ENCODE measurements around the gene OR1F1. TPM values are rescaled to one million over a fixed set of nuclear protein-coding genes. Genes with fewer than 3 reads are reported as not detected.

OR1F1 gene
- total RNA-seq, 1 donor from 2014 or later: 0.32 TPM

DNA sequence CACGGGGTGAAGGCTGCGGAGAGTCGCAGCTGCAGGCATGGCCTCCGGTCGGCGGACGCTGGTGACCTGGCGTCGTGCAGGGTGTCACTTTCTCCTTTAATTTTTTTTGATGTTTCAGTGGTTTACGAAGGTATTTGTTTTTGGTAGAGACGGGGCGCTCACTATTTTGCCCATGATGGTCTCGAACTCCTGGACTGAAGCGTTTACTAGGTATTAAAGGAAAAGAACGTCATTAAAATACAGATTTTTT, 36.1 kb upstream of the OR1F1 start:
- Mint-ChIP-seq H3K9me3 (ENCODE audit: unreplicated experiment) (no peaks in the 10 kb centered on the region), H3K27ac (ENCODE audit: unreplicated experiment) (peak overlapping the region; percentile 73), H3K27me3 (ENCODE audit: low read depth, unreplicated experiment) (no peaks in the 10 kb centered on the region), H3K36me3 (ENCODE audit: low read depth, unreplicated experiment) (no peaks in the 10 kb centered on the region), H3K4me3 (ENCODE audit: unreplicated experiment) (peak overlapping the region; percentile 86), H3K4me1 (ENCODE audit: low read depth, unreplicated experiment) (no peaks in the 10 kb centered on the region)
- H3K79me2 ChIP-seq (ENCODE audit: insufficient read depth, low read length): no peaks in the 10 kb centered on the region
- no peaks in the 10 kb centered on the region for H3K9me3 ChIP-seq (ENCODE audit: insufficient read depth, low read depth, low read length)
- TF ChIP-seq EZH2 (IDR thresholded peaks at IDR 0.05; ENCODE audit: insufficient read depth, low read length): no peak
- TF ChIP-seq, protein P1, sequence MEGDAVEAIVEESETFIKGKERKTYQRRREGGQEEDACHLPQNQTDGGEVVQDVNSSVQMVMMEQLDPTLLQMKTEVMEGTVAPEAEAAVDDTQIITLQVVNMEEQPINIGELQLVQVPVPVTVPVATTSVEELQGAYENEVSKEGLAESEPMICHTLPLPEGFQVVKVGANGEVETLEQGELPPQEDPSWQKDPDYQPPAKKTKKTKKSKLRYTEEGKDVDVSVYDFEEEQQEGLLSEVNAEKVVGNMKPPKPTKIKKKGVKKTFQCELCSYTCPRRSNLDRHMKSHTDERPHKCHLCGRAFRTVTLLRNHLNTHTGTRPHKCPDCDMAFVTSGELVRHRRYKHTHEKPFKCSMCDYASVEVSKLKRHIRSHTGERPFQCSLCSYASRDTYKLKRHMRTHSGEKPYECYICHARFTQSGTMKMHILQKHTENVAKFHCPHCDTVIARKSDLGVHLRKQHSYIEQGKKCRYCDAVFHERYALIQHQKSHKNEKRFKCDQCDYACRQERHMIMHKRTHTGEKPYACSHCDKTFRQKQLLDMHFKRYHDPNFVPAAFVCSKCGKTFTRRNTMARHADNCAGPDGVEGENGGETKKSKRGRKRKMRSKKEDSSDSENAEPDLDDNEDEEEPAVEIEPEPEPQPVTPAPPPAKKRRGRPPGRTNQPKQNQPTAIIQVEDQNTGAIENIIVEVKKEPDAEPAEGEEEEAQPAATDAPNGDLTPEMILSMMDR (IDR thresholded peaks at IDR 0.05; ENCODE audit: insufficient read depth, low read depth, low read length): no peak
- H3K36me3 ChIP-seq (ENCODE audit: insufficient read depth, low read length): no peaks in the 10 kb centered on the region
- H3K4me3 ChIP-seq (ENCODE audit: insufficient read depth, low read depth, low read length): peak overlapping the region; percentile 67
- FAIRE-seq (no peak), DNase-seq (ENCODE audit: low read depth) (no peak)
- H4K20me1 ChIP-seq (ENCODE audit: insufficient read depth, low read length): peaks cover 4% of the 10 kb centered on the region
- no peak overlapping the region for H3K27ac ChIP-seq (ENCODE audit: low read depth, low read length)
- H3K4me2 ChIP-seq (ENCODE audit: low read length): peak overlapping the region; percentile 93
- no peaks in the 10 kb centered on the region for H3K27me3 ChIP-seq (ENCODE audit: insufficient read depth, low read length)
- H3K4me1 ChIP-seq (ENCODE audit: insufficient read depth, low read length): peaks cover 2% of the 10 kb centered on the region
- H2AFZ ChIP-seq (ENCODE audit: low read depth, low read length): peak overlapping the region; percentile 91
- no peak overlapping the region for H3K9ac ChIP-seq (ENCODE audit: low read length)

DNA sequence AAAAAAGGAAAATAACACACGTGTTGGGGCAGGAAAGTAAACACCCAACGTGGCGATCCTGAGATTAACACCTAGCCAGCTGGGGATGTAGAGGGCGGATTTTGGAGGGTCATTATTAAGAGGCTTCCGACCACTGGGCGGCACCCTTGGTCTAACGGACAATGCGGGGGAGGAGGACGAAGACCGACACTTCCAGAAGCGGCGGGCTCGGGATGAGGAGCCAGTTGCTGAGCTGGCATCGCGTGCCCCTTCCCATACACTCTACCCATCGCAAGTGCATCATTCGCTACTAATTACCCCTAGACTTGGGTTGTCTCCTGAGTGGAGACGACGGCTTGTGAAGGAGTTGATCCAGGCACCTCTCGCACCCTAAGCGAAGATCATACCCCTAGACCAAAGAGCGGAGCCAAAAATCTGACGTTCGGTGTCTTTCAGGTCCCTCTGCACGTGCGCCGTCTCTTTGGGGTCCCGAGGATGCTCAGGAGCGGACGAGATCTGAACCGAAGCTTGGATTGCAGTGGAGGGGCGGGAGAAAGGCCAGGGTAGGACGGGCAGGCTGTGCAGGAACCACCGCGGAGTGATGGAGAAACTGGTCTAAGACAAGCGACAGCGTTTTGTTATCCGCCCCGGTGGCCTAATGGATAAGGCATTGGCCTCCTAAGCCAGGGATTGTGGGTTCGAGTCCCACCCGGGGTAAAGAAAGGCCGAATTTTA, 35.6 kb upstream of the OR1F1 start:
- TF ChIP-seq EZH2 (IDR thresholded peaks at IDR 0.05; ENCODE audit: insufficient read depth, low read length): no peak
- TF ChIP-seq, protein P1 (IDR thresholded peaks at IDR 0.05; ENCODE audit: insufficient read depth, low read depth, low read length): peak; percentile 22
- Mint-ChIP-seq H3K9me3 (ENCODE audit: unreplicated experiment) (no peaks in the 10 kb centered on the region), H3K27me3 (ENCODE audit: low read depth, unreplicated experiment) (no peaks in the 10 kb centered on the region), H3K4me1 (ENCODE audit: low read depth, unreplicated experiment) (no peaks in the 10 kb centered on the region), H3K36me3 (ENCODE audit: low read depth, unreplicated experiment) (no peaks in the 10 kb centered on the region), H3K27ac (ENCODE audit: unreplicated experiment) (peak overlapping the region; percentile 73), H3K4me3 (ENCODE audit: unreplicated experiment) (peak overlapping the region; percentile 86)
- Histone ChIP-seq H3K36me3 (ENCODE audit: insufficient read depth, low read length) (no peaks in the 10 kb centered on the region), H2AFZ (ENCODE audit: low read depth, low read length) (peak overlapping the region; percentile 91), H3K4me3 (ENCODE audit: insufficient read depth, low read depth, low read length) (peak overlapping the region; percentile 67), H4K20me1 (ENCODE audit: insufficient read depth, low read length) (peaks cover 4% of the 10 kb centered on the region), H3K4me1 (ENCODE audit: insufficient read depth, low read length) (peaks cover 2% of the 10 kb centered on the region), H3K9me3 (ENCODE audit: insufficient read depth, low read depth, low read length) (no peaks in the 10 kb centered on the region), H3K27ac (ENCODE audit: low read depth, low read length) (peak overlapping the region; percentile 2), H3K9ac (ENCODE audit: low read length) (peak overlapping the region; percentile 62), H3K4me2 (ENCODE audit: low read length) (peak overlapping the region; percentile 93), H3K79me2 (ENCODE audit: insufficient read depth, low read length) (no peaks in the 10 kb centered on the region), H3K27me3 (ENCODE audit: insufficient read depth, low read length) (no peaks in the 10 kb centered on the region)
- FAIRE-seq (no peak), DNase-seq (ENCODE audit: low read depth) (peak; percentile 82)

DNA sequence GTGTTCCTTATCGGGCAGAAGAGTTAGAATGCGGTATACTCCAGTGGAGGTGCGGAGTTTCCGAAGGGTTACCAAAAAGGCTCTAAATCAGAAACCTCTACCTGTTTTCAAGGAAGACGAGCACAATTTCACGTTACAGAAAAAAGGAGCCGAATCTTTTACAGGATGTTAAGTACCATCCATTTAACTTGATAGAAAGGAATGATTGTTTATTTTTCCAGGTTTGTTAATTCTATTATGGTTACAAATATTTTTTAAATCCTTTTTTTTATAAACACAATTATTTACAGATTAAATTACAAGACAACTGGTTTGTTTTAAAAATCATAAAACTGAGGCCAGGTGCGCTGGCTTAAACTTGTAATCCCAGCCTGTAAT, 35.0 kb upstream of the OR1F1 start:
- Histone ChIP-seq H3K27me3 (ENCODE audit: insufficient read depth, low read length) (no peaks in the 10 kb centered on the region), H3K27ac (ENCODE audit: low read depth, low read length) (no peak overlapping the region), H3K4me3 (ENCODE audit: insufficient read depth, low read depth, low read length) (no peak overlapping the region), H3K4me2 (ENCODE audit: low read length) (peak overlapping the region; percentile 93), H3K36me3 (ENCODE audit: insufficient read depth, low read length) (no peaks in the 10 kb centered on the region), H4K20me1 (ENCODE audit: insufficient read depth, low read length) (peaks cover 4% of the 10 kb centered on the region), H3K9me3 (ENCODE audit: insufficient read depth, low read depth, low read length) (no peaks in the 10 kb centered on the region), H3K9ac (ENCODE audit: low read length) (no peak overlapping the region), H2AFZ (ENCODE audit: low read depth, low read length) (no peak overlapping the region), H3K4me1 (ENCODE audit: insufficient read depth, low read length) (peaks cover 8% of the 10 kb centered on the region), H3K79me2 (ENCODE audit: insufficient read depth, low read length) (no peaks in the 10 kb centered on the region)
- DNase-seq (ENCODE audit: low read depth) (no peak), FAIRE-seq (no peak)
- Mint-ChIP-seq H3K36me3 (ENCODE audit: low read depth, unreplicated experiment) (no peaks in the 10 kb centered on the region), H3K9me3 (ENCODE audit: unreplicated experiment) (no peaks in the 10 kb centered on the region), H3K4me3 (ENCODE audit: unreplicated experiment) (peak overlapping the region; percentile 86), H3K27me3 (ENCODE audit: low read depth, unreplicated experiment) (no peaks in the 10 kb centered on the region), H3K4me1 (ENCODE audit: low read depth, unreplicated experiment) (no peaks in the 10 kb centered on the region), H3K27ac (ENCODE audit: unreplicated experiment) (peak overlapping the region; percentile 58)
- TF ChIP-seq, protein P1 (IDR thresholded peaks at IDR 0.05; ENCODE audit: insufficient read depth, low read depth, low read length): no peak
- TF ChIP-seq EZH2 (IDR thresholded peaks at IDR 0.05; ENCODE audit: insufficient read depth, low read length): no peak

All from astrocyte (in vitro differentiated cells and primary cell).